Globus pallidus (tissue), 1 donor: ENCODE results near the gene MMD.
"Not testable (repeated sequence)": the region's sequence is repeated elsewhere in the genome, so short reads cannot be mapped to it uniquely, and the experiment has no call there.

Experiments used
- DNase-seq: peaks from one replicate; pipeline ENCODE4 v3.0.0-alpha.2; 2015; ENCODE audit warnings: low spot score

The MMD gene, protein sequence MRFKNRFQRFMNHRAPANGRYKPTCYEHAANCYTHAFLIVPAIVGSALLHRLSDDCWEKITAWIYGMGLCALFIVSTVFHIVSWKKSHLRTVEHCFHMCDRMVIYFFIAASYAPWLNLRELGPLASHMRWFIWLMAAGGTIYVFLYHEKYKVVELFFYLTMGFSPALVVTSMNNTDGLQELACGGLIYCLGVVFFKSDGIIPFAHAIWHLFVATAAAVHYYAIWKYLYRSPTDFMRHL

GRCh38 chr17:55421179-55421934, at the start of gene MMD:
TSS of gene MMD (minus strand) at chr17:55421835. CDS start at chr17:55421695, 140 bp downstream.
- DNase-seq = peak; percentile 13

GRCh38 chr17:55466671-55467070, 45.0 kb upstream of the MMD start:
- peak; percentile 16 for DNase-seq

- not testable (repeated sequence) for DNase-seq
Observed at GRCh38 chr17:55465771-55466170, 44.1 kb upstream of the MMD start.

DNA sequence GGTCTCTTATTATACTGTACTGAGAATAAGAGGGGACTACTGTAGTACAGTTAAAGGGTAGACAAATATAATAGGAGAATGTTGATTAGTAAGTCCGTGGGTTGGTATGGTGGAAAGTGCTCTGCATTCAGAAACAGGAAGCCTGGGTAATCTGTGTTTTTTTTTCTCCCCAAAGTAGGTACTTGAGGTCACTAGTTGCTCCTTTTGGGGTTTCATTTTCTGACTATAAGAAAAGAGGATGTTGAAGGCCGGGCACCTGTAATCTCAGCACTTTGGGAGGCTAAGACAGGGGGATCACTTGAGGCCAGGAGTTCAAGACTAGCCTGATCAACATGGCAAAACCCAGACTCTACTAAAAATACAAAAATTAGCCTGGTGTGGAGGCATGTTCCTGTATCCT, 42.0 kb upstream of the MMD start:
- no peak for DNase-seq

GRCh38 chr17:55462711-55463110, 41.1 kb upstream of the MMD start:
- no peak for DNase-seq

- DNase-seq = no peak
Observed at GRCh38 chr17:55462234-55462633, 40.6 kb upstream of the MMD start.

GRCh38 chr17:55458978-55459377, 37.3 kb upstream of the MMD start:
- no peak for DNase-seq

- DNase-seq = no peak
Observed at GRCh38 chr17:55458287-55458900, 36.8 kb upstream of the MMD start.

GRCh38 chr17:55456307-55457240, 34.9 kb upstream of the MMD start:
- DNase-seq = no peak

DNA sequence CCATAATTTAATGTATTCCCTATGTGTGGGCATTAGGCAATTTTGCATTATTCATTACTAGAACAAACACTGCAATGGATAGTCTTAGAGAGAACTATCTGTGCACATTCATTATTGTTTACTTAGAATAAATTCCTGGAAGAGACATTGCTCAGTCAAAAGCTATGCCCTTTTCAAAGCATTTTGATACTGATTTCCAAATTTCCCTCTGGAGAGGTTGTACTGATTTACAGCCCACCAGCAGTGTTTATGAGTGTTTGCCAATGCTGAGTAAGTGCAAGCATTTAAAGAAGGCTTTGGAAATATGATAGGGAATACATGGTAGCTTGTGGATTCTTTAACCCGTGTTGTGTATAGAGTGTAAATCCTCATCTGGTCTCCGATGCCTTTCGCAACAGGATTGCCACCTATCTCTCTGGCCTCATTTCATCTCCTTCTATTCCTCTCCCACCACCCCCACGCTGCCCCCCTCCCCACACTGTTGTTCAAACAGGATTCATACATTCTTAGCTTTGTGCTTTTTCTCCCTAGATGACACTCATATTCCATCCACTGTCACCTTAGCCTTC, 33.4 kb upstream of the MMD start:
- no peak for DNase-seq

- DNase-seq = peak; percentile 32
Observed at GRCh38 chr17:55453839-55454557, 32.4 kb upstream of the MMD start.

DNA sequence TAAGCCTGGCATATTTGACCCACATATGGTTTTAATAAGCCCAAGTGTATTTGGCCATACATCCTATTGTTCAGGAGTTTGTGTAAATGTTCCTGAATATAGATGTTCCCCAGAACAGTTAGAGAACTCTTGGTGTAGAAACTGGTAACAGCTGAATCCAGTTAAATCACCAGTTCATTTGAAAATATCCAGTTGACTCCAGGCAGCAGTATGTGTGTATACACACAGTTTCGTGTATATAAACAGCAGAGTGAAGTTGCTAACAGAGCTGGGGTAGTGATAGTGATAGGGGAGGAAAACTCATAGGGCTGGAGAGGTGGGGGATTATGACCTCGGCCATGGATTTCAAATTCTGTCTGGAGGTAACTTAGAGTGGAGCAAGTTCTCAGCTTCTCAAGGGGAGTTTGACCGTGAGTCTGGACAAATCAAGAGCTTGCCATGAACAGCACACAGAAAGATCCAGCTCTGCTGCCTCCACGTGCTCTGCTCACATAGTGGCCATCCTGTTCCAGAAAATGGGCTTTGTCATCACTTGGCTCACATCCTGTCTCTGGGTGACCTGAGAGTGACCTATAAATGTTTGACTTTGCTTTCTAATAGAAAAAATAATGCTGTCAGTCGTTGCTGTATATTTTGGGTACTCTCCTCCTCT, 30.6 kb upstream of the MMD start:
- DNase-seq = no peak

- DNase-seq = no peak
Observed at GRCh38 chr17:55451758-55452138, 30.1 kb upstream of the MMD start.

- DNase-seq = no peak
Observed at GRCh38 chr17:55451203-55451641, 29.6 kb upstream of the MMD start.

DNA sequence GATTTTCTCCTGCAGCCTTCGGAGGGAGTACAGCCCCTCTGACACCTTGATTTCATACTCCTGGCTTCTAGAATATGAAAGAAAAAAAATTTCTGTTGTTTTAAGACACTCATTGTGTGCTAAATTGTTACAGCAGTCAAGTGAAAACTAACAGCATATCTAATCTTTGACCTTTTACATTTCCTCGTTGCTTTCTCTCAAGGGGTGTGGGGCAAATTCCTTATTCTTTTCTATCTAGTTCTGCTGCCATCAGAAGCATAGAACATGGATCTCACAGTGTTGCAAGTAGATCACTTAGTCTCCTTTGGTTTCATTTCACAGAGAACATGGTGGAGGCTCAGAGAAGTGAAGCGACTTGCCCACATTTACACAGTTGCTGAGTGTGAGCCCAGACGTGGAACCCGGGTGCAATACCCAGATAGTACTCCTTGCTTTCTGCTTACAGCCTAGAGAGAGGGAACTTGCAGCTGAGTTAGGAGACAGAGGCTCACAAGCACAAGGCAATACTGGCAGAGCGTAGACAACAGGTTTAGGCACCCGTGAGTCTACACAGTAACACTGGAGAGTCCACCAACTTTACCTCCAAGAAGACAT, 28.7 kb upstream of the MMD start:
- no peak for DNase-seq

DNA sequence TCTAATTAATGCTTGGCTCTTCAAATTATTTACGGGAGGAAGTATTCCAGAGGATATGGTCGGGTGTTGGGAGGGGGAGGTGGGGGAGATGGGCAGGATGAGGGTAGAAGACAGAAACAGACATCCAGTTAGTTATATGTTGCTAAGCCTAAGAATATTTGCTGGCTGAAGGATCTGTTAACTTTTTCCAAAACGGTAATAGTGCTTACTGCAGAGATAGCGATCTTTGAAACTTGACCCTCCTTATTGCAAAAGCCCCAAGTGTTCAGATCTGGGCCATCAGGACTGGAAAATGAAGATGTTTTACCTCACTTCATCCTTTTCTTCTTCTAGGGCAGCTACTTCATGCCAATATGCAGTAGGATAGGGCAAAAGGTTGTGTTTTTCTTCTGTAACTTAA, 27.0 kb upstream of the MMD start:
- no peak for DNase-seq

DNA sequence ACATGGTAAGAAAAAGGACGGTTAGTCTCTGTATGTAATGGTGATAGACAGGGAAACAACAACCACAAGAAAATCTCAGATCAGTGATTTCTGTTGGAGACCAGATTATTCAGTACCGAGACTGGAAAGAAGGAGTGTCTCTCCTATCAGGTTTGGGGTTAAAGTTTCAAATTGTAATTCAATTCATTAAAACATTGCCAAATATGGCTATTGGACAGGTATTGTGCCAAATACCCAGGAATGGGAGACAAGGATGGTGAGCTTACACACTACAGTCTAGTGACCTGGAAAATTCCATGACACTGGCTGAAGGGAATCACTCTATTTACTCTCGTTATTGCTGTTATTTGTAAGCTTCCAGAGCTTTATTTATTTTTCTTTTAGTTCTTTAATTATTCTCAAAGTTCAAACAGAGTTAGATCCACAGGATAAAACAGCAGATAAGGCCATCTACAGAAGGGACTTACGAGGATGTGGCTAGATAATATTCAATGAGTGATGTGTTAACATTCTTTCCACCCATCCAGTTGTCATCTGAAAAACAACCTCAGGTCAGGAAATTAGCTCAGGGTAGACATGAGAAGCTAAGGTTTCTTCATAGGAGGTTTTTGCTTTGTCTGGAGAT, 25.1 kb upstream of the MMD start:
- DNase-seq = no peak

DNA sequence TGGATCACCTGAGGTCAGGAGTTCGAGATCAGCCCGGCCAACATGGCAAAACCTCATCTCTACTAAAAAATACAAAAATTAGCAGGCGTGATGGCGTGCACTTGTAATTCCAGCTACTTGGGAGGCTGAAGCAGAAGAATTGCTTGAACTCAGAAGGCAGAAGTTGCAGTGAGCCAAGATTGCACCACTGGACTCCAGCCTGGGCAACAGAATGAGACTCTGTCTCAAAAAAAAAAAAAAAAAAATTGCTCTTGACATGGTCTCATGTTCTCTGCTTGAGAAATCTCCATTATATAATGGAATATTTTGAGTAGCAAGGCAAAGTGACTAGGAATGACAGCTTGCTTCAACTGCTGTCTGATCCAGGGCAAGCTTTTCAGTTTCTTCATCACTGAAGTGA, 24.4 kb upstream of the MMD start:
- DNase-seq = not testable (repeated sequence)
